Endothelial cell (in vitro differentiated cells): ENCODE results near the gene SGSH. TPM values are rescaled to one million over a fixed set of nuclear protein-coding genes. Genes with fewer than 3 reads are reported as not detected.
"Not testable (repeated sequence)": the region's sequence is repeated elsewhere in the genome, so short reads cannot be mapped to it uniquely, and the experiment has no call there.

Experiments used
- DNase-seq: peaks from one replicate; pipeline ENCODE4 v3.0.0; 2021; ENCODE audit warnings: low spot score
- H3K27ac Mint-ChIP-seq: one replicate; pipeline ENCODE4 v1.8.0; 2021; ENCODE audit warnings: mixed read lengths, inconsistent platforms; ENCODE audit not compliant: unreplicated experiment
- H3K27me3 Mint-ChIP-seq: one replicate; pipeline ENCODE4 v1.8.0; 2021; ENCODE audit warnings: mild to moderate bottlenecking, moderate library complexity, mixed read lengths, inconsistent platforms; ENCODE audit not compliant: unreplicated experiment
- H3K36me3 Mint-ChIP-seq: one replicate; pipeline ENCODE4 v1.8.0; 2021; ENCODE audit warnings: mild to moderate bottlenecking, low read depth, mixed read lengths, inconsistent platforms; ENCODE audit not compliant: unreplicated experiment
- H3K4me1 Mint-ChIP-seq: one replicate; pipeline ENCODE4 v1.8.0; 2021; ENCODE audit warnings: mild to moderate bottlenecking, mixed read lengths, inconsistent platforms; ENCODE audit not compliant: unreplicated experiment
- H3K4me3 Mint-ChIP-seq: one replicate; pipeline ENCODE4 v1.8.0; 2021; ENCODE audit warnings: mild to moderate bottlenecking, mixed read lengths, inconsistent platforms; ENCODE audit not compliant: unreplicated experiment
- H3K9me3 Mint-ChIP-seq: one replicate; pipeline ENCODE4 v1.8.0; 2021; ENCODE audit warnings: mixed read lengths, inconsistent platforms; ENCODE audit not compliant: unreplicated experiment
- CTCF ChIP-seq: fragments of 200-600 bp; sonication (generic); IDR thresholded peaks from one replicate; pipeline ENCODE4 v1.5.0; 2021; ENCODE audit warnings: antibody characterized with exemption; ENCODE audit not compliant: unreplicated experiment
- total RNA-seq: library from RNA; stranded (reverse); fragmentation: NEBNext Ultra II Directional; extraction: Animal tissue kit (Norgen Biotek cat#: 25700); gene quantifications from one replicate; pipeline ENCODE4 v1.2.1, GENCODE V29; 2021; ENCODE audit not compliant: unreplicated experiment

SGSH gene
- total RNA-seq, 1 donor from 2014 or later = 76.0 TPM

GRCh38 chr17:80201446-80201845, 18.7 kb downstream of the SGSH start:
- Mint-ChIP-seq H3K27me3 (peaks cover 7% of the 10 kb centered on the region), H3K9me3 (no peaks in the 10 kb centered on the region), H3K4me3 (no peak overlapping the region), H3K4me1 (peaks cover 2% of the 10 kb centered on the region), H3K36me3 (peaks cover 7% of the 10 kb centered on the region), H3K27ac (no peak overlapping the region)
- no peak for DNase-seq
- no peak for TF ChIP-seq CTCF

- not testable (repeated sequence) for H3K27me3 Mint-ChIP-seq, H3K4me1 Mint-ChIP-seq
Observed at GRCh38 chr17:80199295-80199694, 20.8 kb downstream of the SGSH start.

GRCh38 chr17:80198144-80198661, 21.9 kb downstream of the SGSH start:
- no peak for TF ChIP-seq CTCF
- peaks cover 7% of the 10 kb centered on the region for H3K36me3 Mint-ChIP-seq
- H3K9me3 Mint-ChIP-seq = no peaks in the 10 kb centered on the region
- no peak for DNase-seq
- H3K4me1 Mint-ChIP-seq = peaks cover 2% of the 10 kb centered on the region
- no peak overlapping the region for H3K27ac Mint-ChIP-seq
- H3K27me3 Mint-ChIP-seq = peaks cover 8% of the 10 kb centered on the region
- no peak overlapping the region for H3K4me3 Mint-ChIP-seq

More at GRCh38 chr17:80199295-80199694, 20.8 kb downstream of the SGSH start:
- not testable (repeated sequence) for H3K9me3 Mint-ChIP-seq, H3K36me3 Mint-ChIP-seq, DNase-seq, H3K4me3 Mint-ChIP-seq, H3K27ac Mint-ChIP-seq

- H3K27ac Mint-ChIP-seq = no peak overlapping the region
- H3K36me3 Mint-ChIP-seq = peaks cover 4% of the 10 kb centered on the region
- no peaks in the 10 kb centered on the region for H3K9me3 Mint-ChIP-seq
- DNase-seq = no peak
- peaks cover 7% of the 10 kb centered on the region for H3K4me1 Mint-ChIP-seq
- peak overlapping the region; percentile 31 for H3K4me3 Mint-ChIP-seq
- no peak for TF ChIP-seq CTCF
- H3K27me3 Mint-ChIP-seq = peaks cover 12% of the 10 kb centered on the region
Observed at GRCh38 chr17:80196652-80197051, 23.5 kb downstream of the SGSH start.

GRCh38 chr17:80195671-80196529, 24.2 kb downstream of the SGSH start:
- Mint-ChIP-seq H3K27me3 (peaks cover 9% of the 10 kb centered on the region), H3K4me1 (peaks cover 7% of the 10 kb centered on the region), H3K36me3 (peaks cover 4% of the 10 kb centered on the region), H3K9me3 (no peaks in the 10 kb centered on the region), H3K27ac (no peak overlapping the region), H3K4me3 (no peak overlapping the region)
- peak; percentile 100 for TF ChIP-seq CTCF
- peak; percentile 55 for DNase-seq
